ENCODE data around the gene SMAD6.
"Not testable (repeated sequence)": the region's sequence is repeated elsewhere in the genome, so short reads cannot be mapped to it uniquely, and the experiment has no call there.

SMAD6 gene

GRCh38 chr15:66828817-66829541, 126.9 kb downstream of the SMAD6 start:
- DNase-seq, result not testable (repeated sequence)

- no peak for DNase-seq
Observed at GRCh38 chr15:66829551-66830121, 127.6 kb downstream of the SMAD6 start.

GRCh38 chr15:66830358-66830757, 128.3 kb downstream of the SMAD6 start:
- DNase-seq, result no peak

GRCh38 chr15:66830823-66831222, 128.8 kb downstream of the SMAD6 start:
- no peak for DNase-seq

- no peak for DNase-seq
Observed at GRCh38 chr15:66831289-66831688, 129.3 kb downstream of the SMAD6 start.

GRCh38 chr15:66831801-66832390, 129.9 kb downstream of the SMAD6 start:
- no peak for DNase-seq

Data from NCI-H446 treated with DMSO at 0.1 percent for 48 hours (cell line).